ENCODE results near the gene MCUB.
A peak's percentile ranks its signal among the peaks of the same experiment; 100 is the strongest.

MCUB gene

DNA sequence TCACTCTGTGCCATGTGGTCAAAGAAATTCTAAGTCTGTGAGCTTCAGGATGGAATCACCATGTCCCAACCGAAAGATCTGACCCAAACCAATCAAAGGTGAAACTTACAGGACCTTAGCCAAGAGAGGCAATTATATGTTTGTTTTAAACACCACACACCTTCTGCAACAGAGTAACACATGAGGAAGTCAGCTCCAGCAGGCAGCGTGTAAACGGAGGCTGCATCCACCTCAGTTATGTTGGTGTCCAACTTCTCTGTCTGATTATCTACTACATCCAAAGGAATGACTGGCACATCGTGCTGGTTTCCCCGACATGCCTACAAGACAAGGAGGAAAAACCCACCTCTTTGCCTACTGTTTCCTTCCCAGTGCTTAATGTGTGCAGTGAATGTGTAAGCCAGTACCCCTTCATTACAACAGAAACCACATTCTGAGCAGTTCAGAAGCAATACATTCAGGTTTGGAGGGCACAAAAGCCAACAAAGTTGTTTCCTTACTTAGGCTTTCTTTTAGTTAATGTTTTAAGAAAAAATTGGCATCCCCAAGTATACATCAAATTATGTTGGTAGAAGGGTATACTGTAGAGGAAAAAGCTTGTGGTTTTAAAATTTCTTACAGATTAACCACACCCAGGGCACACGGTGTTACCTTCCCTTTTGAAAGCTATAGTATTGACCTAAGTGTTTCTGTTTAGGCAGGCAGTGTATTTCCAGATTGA, 130.8 kb downstream of the MCUB start:
- no peak for DNase-seq

GRCh38 chr4:109691411-109691920, 131.4 kb downstream of the MCUB start:
- no peak for DNase-seq

GRCh38 chr4:109698656-109699055, 138.6 kb downstream of the MCUB start:
- DNase-seq = no peak

DNA sequence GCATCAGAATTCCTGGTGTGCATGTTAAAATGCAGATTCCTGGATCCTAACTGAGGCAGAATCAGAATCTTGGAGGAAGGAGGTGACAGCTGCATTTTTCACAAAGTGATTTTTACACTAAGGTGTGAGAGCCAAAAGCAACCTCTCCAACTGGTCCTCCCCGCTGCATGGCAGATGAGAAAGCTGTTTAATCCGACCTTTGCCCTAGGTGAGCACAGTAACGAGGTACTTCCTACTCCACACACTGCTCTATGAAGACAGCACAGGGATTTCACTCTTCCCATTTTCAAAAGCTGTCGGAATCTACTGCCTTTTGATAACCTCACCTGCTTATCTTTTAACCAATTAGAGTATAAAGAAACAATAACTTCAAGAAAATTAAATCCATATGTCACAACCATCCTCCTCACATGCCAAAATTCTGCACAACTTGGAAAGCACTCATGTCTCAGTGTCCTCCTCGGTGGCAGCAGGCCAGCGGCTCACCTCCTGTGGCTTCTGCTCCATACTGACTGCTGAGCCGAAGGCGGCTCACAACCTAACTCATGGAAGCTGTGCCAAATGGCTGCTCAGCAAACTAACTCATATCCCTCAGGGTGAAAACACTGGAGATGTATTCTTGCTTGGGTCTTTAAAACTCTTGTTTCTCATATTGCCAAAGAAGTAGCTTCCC, 139.6 kb downstream of the MCUB start:
- DNase-seq = no peak

GRCh38 chr4:109701566-109702410, 141.7 kb downstream of the MCUB start:
- no peak for DNase-seq

DNA sequence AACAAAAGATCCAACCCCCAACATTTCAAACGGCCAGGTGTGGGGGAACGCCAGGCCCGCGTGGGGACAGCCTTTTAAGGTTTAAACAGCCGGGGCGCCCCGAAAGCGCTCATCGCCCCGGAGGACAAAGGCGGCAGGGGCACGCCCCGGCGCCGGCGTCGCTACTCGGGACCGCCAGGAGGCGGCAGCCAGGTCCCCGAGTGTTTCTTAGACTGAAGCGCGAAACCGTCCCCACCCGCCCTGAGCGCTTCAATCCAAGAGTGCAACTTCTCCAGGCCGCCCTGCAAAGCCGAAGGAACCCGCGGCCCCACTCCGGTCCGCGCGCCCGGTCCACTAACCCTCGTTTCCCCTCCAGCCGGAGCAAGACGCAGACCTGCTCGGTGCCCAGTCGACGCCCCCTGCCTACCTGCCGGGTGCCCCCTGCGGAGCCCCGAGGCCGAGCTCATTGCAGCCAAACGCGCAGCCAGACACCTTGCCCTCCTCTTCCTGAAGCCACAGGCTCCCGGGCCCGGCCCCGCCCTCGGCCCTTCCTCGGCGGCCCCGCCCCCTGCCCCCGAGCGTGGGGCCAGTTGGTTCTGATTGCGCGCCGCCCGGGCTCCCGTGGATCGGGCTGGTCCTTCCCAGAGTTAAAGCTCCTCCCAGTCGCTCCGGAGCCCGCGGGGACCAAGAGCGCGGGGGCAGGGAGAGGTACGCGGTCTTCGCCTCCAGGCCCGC, 143.1 kb downstream of the MCUB start, which contains the start of gene CASP6:
Gene CASP6 (minus strand): TSS at position 496 of the 714 bp plus-strand sequence. CDS start 50 bp downstream, at position 446.
- DNase-seq = peak; percentile 56

GRCh38 chr4:109703664-109704361, 143.8 kb downstream of the MCUB start:
- DNase-seq = no peak

- no peak for DNase-seq
Measured at GRCh38 chr4:109708435-109708834, 148.4 kb downstream of the MCUB start.

DNA sequence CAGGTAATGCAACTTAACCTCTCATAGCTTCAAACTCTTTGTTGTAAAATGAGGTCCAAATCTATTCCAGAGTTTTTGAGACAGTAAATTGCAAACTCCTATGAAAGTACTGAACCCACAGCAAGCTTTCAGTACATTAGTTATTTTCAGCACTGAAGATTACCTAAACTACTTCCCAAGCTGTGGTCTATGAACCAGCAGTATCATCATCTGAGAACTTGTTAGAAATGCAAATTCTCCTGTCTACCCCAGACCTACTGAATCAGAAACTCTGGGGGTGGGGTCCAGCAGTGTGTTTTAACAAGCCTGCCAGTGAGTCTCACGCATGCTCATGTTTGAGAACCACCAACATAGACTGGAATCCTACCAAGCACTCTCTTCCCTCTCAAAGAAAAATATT, 148.9 kb downstream of the MCUB start:
- DNase-seq = no peak

- DNase-seq = no peak
Measured at GRCh38 chr4:109713500-109713899, 153.5 kb downstream of the MCUB start.

- no peak for DNase-seq
Measured at GRCh38 chr4:109718759-109719158, 158.7 kb downstream of the MCUB start.

DNA sequence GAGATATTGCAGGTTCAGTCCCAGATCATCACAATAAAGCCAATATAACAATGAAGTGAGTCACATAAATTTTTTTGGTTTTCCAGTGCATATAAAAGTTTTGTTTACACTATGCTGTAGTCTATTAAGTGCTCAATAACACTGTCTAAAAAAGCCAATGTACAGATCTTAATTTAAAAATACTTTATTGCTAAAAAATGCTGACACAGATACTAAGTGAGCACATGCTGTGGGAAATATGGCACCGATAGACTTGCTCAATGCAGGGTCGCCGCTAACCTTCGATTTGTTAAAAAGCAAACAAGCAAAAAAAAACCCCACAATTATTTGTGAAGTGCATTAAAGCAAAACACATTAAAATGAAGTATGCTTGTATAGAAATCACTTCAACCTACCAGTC, 159.6 kb downstream of the MCUB start:
- no peak for DNase-seq

DNA sequence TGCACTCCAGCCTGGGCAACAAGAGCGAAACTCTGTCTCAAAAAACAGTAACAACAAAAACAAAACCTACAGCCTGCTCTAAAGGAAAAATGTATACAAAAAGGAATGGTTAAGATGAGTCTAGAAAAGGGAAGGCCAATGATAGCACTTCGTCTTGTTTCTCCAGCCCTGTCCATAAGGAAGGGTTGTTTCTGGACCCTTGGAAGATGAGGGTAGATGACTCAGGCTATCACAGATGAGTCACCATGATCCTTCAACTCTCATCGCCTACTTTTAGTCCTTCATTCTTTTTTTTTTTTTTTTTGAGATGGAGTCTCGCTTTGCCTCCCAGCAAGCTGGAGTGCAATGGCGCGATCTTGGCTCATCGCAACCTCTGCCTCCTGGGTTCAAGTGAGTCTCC, 161.0 kb downstream of the MCUB start:
- no peak for DNase-seq

DNA sequence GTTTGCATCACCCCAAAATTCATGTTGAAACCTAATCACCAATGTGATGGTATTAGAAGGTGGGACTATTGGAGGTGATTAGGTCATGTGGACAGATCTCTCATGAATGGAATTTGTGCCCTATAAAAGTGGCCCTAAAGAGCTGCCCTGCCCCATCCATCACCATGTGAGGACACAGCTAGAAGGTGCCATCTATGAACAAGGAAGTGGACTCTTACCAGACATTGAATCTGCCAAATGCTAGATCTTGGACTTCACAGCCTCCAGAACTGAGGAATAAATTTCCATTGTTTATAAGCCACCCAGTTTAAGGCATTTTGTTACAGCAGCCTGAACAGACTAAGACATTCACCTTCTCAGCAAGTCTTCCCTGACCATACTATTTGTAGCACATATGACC, 162.3 kb downstream of the MCUB start:
- DNase-seq = no peak

DNA sequence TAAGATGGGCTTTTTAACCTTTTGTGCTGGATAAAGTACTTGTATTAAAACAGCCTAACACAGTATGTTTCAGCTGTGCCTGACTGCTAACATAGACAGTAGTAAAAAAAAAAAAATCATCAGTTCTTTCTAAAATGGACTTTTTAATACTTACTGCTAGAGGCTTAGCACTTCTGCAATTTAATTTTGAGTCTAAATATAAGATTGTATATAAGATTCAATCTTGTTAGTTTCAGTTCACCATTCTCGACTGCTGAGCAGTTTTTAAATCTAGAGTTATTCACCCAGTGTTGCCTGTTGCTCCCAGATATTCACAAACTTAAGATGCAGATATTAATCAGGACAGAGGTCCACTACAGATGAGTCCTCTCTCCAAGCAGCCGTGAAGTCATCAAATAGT, 163.1 kb downstream of the MCUB start:
- no peak for DNase-seq

GRCh38 chr4:109728385-109728784, 168.3 kb downstream of the MCUB start:
- no peak for DNase-seq

DNA sequence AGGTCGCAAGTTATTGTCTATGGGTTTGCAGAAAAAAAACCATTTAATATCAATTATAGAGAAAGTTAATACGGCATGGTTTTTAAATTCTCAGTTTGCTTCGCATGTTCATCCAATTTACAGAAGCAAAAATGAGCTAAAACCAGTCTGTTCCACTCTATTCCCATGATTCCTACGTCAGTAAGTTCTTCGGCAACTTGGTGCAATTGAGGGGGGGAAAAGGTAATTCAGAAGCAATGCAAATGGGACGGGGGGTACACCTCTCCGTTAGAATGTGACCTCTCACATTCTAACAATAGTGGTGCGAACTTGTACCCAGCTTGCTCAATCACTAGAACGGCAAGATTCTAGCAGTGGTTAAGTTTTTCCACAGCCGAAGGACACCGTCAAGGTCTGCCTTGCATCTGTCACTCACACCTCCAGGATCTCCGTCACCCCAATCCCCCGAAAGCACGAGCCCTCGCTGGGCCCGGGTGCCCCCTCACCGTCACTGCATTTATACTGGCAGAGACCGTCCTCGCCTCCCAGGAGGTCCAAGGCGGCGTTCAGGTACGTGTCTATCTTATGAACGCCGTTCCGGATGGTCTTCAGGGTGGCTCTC, 169.2 kb downstream of the MCUB start:
- DNase-seq = no peak

- DNase-seq = peak; percentile 37
Measured at GRCh38 chr4:109729718-109730618, 169.9 kb downstream of the MCUB start, which contains the start of gene PLA2G12A. PLA2G12A (minus strand) TSS chr4:109730070; CDS start chr4:109729809, 261 bp downstream.

DNA sequence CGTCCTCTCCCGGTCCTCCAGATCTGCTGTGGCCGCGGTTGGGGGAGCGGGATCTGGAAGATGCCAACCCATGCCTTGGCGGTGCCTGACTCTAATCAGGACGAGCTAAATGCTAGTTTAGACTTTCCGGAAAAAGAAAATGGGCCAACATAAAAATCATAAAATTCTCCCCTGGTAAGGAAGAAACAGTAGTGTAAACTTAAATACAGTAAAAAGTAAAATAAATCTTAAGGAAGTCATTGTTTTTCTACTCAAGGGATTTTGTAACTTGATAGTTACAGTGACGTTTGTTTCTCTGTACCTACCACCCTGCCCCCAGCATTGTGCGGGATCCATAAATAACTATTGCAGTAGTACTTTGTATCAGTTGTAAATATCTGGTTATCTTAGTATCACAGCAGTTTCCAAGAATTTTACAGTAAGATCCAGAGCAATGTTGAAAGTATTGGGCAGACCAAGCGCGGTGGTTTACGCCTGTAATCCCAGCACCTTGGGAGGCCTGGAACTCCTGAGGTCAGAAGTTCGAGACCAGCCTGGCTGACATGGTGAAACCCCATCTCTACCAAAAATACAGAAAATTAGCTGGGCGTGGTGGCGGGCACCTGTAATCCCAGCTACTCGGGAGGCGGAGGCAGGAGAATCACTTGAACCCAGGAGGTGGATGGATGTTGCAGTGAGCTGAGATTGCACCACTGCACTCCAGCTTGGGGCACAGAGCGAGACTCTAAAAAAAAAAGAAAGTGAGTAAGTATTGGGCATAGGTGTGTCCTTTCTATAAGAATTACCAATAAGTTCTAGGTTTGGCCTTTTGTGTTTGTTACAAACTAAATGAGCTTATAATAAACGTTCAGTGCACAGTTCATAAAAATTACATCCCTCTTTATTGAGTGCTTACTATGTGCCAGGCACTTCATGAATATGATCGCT, 170.8 kb downstream of the MCUB start:
- DNase-seq = no peak
